Duodenal mucosa (tissue), 2 donors: Measurements from ENCODE around the gene TNRC18.
"Not testable (repeated sequence)": the region's sequence is repeated elsewhere in the genome, so short reads cannot be mapped to it uniquely, and the experiment has no call there.

Experiments used
- H3K27ac ChIP-seq: one replicate; pipeline ENCODE4 v1.7.0; 2013; ENCODE audit warnings: low read depth, low read length
- H3K27me3 ChIP-seq, 2 donors: one replicate each; pipeline ENCODE4 v1.7.0; 2013; ENCODE audit warnings: low read length in 2 of 2, control low read depth in 1 of 2; ENCODE audit not compliant: insufficient read depth in 2 of 2, control insufficient read depth in 1 of 2
- H3K36me3 ChIP-seq, 2 donors: one replicate each; pipeline ENCODE4 v1.7.0; 2013; ENCODE audit warnings: low read length in 2 of 2, control low read depth in 1 of 2; ENCODE audit not compliant: insufficient read depth in 2 of 2, control insufficient read depth in 1 of 2
- H3K4me1 ChIP-seq, 2 donors: one replicate each; pipeline ENCODE4 v1.7.0; 2013; ENCODE audit warnings: low read length in 2 of 2, control low read depth in 1 of 2; ENCODE audit not compliant: insufficient read depth in 2 of 2, control insufficient read depth in 1 of 2
- H3K4me3 ChIP-seq, 2 donors: one replicate each; pipeline ENCODE4 v1.7.0; 2013; ENCODE audit warnings: low read length in 2 of 2, low read depth in 1 of 2
- H3K9ac ChIP-seq, 2 donors: one replicate each; pipeline ENCODE4 v1.7.0; 2013; ENCODE audit warnings: low read length in 2 of 2, low read depth in 1 of 2
- H3K9me3 ChIP-seq, 2 donors: one replicate each; pipeline ENCODE4 v1.7.0; 2013; ENCODE audit warnings: low read length in 2 of 2, control low read depth in 1 of 2; ENCODE audit not compliant: control insufficient read depth in 1 of 2

The TNRC18 gene

DNA sequence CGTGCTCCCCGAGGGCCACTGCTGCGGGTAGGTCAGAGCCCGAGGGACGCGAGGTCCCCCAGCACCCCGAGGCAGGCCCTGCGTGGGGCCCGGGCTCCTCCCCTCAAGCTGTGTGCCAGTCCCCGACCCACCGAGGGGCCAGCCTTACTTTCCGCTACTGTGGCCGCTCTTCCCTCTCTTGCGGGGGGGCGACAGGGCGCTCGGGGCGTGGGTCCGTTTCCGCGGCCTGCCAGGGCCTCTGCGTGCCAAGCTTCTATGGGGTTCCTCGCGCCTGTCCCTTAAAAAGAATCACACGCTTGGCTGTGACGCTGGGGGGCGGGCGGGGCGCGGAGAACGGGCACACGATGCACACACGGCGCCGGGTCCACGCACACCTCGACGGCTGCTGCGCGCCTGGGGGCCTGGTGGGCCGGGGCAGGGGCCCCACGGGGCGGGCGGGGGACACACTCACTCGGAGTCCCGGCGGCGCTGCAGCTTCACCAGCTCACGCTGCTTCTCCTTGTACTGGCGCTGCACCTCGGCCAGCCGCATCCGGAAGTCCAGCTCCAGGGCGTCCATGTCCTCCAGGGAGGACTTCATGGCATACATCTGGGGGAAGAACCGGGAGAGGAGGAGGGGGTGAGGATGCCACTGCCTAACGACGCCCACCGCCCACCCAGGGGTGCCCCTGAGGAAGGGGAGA, 62.0 kb downstream of the TNRC18 start:
- H3K27ac ChIP-seq = no peak overlapping the region
- no peaks in the 10 kb centered on the region for H3K9me3 ChIP-seq
- H3K36me3 ChIP-seq = peaks cover 44 to 73% of the 10 kb centered on the region in 2 donors
- H3K4me3 ChIP-seq = no peak overlapping the region
- no peaks in the 10 kb centered on the region for H3K27me3 ChIP-seq
- no peak overlapping the region for H3K9ac ChIP-seq
- H3K4me1 ChIP-seq = no peaks in the 10 kb centered on the region

DNA sequence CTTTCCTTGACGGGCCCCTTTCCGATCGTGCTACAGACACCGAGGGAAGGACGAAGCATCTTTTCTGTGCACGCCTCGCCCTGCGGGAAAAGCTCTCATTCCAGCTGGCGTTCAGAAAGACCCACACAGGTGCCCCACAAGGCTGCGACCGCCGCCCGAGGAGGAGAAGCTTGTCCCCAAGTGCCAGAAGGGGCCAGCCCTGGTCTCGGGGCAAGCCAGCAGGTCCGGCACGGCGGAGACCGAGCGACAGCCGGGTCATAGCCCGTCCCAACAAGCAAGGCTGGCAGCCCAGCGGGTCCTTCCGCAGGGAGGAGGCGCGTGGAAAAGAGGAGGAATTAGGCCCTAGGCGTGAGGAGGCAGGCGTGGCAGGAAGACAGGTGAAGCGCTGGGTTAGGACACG, 62.7 kb downstream of the TNRC18 start:
- Histone ChIP-seq H3K4me1 (no peaks in the 10 kb centered on the region), H3K9ac (no peak overlapping the region), H3K36me3 (peaks cover 43 to 78% of the 10 kb centered on the region in 2 donors), H3K27me3 (no peaks in the 10 kb centered on the region), H3K27ac (no peak overlapping the region), H3K4me3 (no peak overlapping the region), H3K9me3 (no peaks in the 10 kb centered on the region)

DNA sequence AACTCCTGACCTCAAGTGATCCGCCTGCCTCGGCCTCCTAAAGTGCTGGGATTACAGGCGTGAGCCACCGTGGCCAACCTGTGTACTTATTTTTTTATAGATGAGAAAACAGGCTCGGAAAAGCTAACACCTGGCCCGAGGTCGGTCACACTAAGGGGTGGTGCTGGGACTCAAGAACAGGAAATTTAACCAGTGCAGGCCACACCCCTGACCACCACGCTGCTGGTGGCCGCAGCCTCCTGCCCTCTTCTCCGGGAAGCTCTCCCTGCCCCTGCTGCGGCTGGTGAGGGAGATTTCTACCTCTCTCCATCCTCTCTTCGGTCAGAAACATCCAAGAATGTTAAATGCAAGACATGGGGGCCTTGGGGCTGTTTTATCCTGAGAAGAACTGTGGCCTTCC, 63.2 kb downstream of the TNRC18 start:
- no peak overlapping the region for H3K9ac ChIP-seq
- peaks cover under 1% of the 10 kb centered on the region in 2 donors for H3K4me1 ChIP-seq
- no peaks in the 10 kb centered on the region for H3K27me3 ChIP-seq
- H3K36me3 ChIP-seq = peaks cover 43 to 83% of the 10 kb centered on the region in 2 donors
- no peak overlapping the region for H3K4me3 ChIP-seq
- H3K27ac ChIP-seq = no peak overlapping the region
- H3K9me3 ChIP-seq = no peaks in the 10 kb centered on the region

DNA sequence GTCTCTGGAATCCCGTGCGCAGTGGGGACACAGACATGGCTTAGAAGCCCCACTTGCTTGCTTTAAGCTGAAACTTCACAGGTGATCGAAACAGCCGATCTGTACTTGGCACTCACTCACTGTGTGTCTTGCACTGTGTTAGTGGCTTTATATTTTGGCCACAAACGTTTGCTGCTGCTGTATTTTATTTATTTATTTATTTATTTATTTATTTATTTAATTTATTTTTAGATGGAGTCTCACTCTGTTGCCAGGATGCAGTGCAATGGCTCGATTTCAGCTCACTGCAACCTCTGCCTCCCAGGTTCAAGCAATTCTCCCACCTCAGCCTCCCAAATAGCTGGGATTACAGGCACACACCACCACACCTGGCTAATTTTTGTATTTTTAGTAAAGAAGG, 63.6 kb downstream of the TNRC18 start:
- H3K4me3 ChIP-seq, H3K27ac ChIP-seq, H3K9me3 ChIP-seq, H3K27me3 ChIP-seq, H3K9ac ChIP-seq, H3K4me1 ChIP-seq: not testable (repeated sequence)
- peaks cover 43 to 86% of the 10 kb centered on the region in 2 donors for H3K36me3 ChIP-seq

DNA sequence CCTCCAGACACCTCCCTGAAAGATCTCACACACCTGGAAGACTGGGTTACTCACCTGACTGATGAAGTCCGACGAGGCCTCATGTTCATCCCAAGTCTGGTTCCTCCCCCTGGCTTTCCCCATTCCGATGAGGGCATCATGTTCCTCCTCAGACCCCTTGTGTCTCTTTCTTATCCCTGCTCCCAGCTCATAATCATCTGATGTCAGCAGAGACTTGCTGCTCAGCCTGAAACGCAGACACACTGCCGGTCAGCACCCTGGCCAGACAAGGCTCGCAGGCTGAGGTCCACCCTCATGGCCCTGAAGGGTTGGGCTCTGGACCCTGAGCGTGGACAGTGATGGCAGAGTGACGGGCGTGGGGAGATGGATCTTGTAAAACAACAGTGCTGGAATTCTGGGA, 64.3 kb downstream of the TNRC18 start:
- peaks cover 11% of the 10 kb centered on the region in 2 donors for H3K4me1 ChIP-seq
- no peaks in the 10 kb centered on the region for H3K9me3 ChIP-seq
- peaks cover 43 to 90% of the 10 kb centered on the region in 2 donors for H3K36me3 ChIP-seq
- H3K9ac ChIP-seq = no peak overlapping the region
- no peaks in the 10 kb centered on the region for H3K27me3 ChIP-seq
- H3K4me3 ChIP-seq = no peak overlapping the region
- H3K27ac ChIP-seq = no peak overlapping the region

DNA sequence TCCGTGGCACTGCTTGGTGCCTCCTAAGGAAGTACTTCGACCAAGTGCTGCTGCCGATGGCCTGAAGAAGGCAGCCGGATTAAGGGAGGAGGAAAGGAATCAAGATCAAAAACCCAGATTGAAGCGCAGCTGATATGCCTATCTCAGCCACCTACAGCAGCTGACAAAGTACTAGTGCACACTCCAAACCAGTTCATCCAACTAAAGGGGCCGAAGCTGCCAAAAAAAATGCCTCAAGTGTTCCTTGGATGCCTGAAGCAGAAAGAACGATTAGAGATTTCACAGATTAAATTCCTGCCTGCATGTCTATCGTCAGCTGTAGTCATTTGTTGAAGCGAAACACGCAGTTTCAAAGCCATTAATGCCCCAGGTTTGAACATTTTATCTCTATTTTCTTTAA, 65.7 kb downstream of the TNRC18 start:
- H3K4me3 ChIP-seq = no peak overlapping the region
- no peak overlapping the region for H3K9ac ChIP-seq
- no peaks in the 10 kb centered on the region for H3K9me3 ChIP-seq
- H3K36me3 ChIP-seq = peaks cover 40 to 91% of the 10 kb centered on the region in 2 donors
- no peaks in the 10 kb centered on the region for H3K27me3 ChIP-seq
- H3K27ac ChIP-seq = no peak overlapping the region
- H3K4me1 ChIP-seq = peaks cover 14 to 17% of the 10 kb centered on the region in 2 donors

- Histone ChIP-seq H3K9ac (no peak overlapping the region), H3K36me3 (peaks cover 38 to 91% of the 10 kb centered on the region in 2 donors), H3K4me3 (no peak overlapping the region), H3K27me3 (no peaks in the 10 kb centered on the region), H3K27ac (no peak overlapping the region), H3K9me3 (no peaks in the 10 kb centered on the region), H3K4me1 (peaks cover 14 to 17% of the 10 kb centered on the region in 2 donors)
Observed at GRCh38 chr7:5356751-5357119, 66.9 kb downstream of the TNRC18 start.

GRCh38 chr7:5354460-5355232, 69.0 kb downstream of the TNRC18 start:
- no peaks in the 10 kb centered on the region for H3K9me3 ChIP-seq
- H3K27me3 ChIP-seq = no peaks in the 10 kb centered on the region
- H3K4me1 ChIP-seq = peaks cover 14 to 17% of the 10 kb centered on the region in 2 donors
- no peak overlapping the region for H3K9ac ChIP-seq
- H3K36me3 ChIP-seq = peaks cover 26 to 88% of the 10 kb centered on the region in 2 donors
- H3K27ac ChIP-seq = no peak overlapping the region
- peak overlapping the region in 1 of 2 donors; percentile 2 for H3K4me3 ChIP-seq

DNA sequence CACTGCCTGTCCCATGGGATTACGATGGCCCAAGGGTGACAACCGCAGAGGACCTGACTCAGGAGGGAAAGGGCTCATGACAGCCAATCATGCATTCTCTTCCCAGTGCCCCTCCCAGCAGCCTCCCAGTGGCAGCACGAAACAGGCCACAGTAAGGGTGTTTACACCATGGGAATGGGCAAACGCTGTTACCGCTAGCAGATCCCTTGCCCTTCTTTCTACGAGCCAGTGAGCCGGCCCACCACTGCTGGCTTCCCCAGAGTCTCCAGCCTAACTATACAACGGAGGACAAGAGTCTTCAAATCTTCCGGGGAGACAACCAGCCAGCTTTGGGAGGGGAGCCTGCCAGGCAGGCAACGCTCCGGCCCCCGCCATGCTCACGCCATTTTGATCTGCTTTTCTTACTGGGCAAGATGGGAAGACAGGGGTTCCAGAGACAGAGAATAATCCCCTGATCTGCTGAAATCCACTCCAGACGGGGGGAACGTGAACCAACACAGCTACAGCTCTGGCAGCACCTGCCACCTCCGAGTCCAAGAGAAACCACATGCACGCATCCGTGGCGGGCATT, 71.1 kb downstream of the TNRC18 start:
- peaks cover 14 to 17% of the 10 kb centered on the region in 2 donors for H3K4me1 ChIP-seq
- no peak overlapping the region for H3K4me3 ChIP-seq
- no peak overlapping the region for H3K9ac ChIP-seq
- H3K9me3 ChIP-seq = no peaks in the 10 kb centered on the region
- H3K27ac ChIP-seq = no peak overlapping the region
- H3K27me3 ChIP-seq = no peaks in the 10 kb centered on the region
- peaks cover 5 to 75% of the 10 kb centered on the region in 2 donors for H3K36me3 ChIP-seq
